Esophagus muscularis mucosa (tissue), 3 donors: Measurements from ENCODE around the gene IKZF4.

ENCODE experiments used
- CTCF ChIP-seq, 3 experiments: fragments of 200-600 bp in 2 of 3; fragments of 450-650 bp in 1 of 3; sonication (generic) in 2 of 3; IDR thresholded peaks; one replicate each; pipeline ENCODE4 v1.5.1; 2017 to 2019; ENCODE audit warnings: antibody characterized with exemption in 3 of 3, mild to moderate bottlenecking in 2 of 3, moderate library complexity in 1 of 3
- POLR2A ChIP-seq: fragments of 450-650 bp; IDR thresholded peaks from one replicate; pipeline ENCODE4 v1.6.1; 2017; ENCODE audit warnings: antibody characterized with exemption, moderate library complexity, mild to moderate bottlenecking, low read depth
- POLR2AphosphoS5 ChIP-seq, 2 donors: sonication (generic); formaldehyde crosslinking; IDR thresholded peaks; one replicate each; pipeline ENCODE4 v1.6.1; 2017; ENCODE audit warnings: antibody characterized with exemption in 2 of 2

GRCh38 chr12:56080556-56081138, 59.8 kb downstream of the IKZF4 start:
- no peak for TF ChIP-seq CTCF (IDR thresholded peaks at IDR 0.05)
- no peak for TF ChIP-seq POLR2AphosphoS5 (IDR thresholded peaks at IDR 0.05)
- TF ChIP-seq POLR2A: no peak
